ENCODE measurements around the gene FAM98B.
A peak's percentile ranks its signal among the peaks of the same experiment; 100 is the strongest.

Gene FAM98B

DNA sequence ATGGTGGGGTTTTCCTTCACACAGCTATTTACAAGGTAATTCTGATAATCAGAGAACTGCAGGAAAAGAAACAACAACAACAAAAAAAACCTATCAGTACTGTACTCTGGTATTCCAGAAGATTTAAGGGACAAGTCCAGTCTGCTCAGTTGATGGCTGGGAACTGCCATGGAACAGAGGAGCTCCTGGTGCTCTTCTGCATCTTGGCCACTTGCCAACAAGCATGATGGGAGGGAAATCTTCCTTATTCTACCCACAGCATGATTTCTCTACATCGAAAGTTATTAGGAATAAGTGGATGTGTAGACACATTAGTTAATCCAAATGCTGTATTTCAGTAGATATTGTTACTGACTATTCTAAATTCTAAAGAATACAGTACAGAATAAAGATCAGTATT lies 59.0 kb downstream of the FAM98B start:
- peak; percentile 19 for DNase-seq

DNA sequence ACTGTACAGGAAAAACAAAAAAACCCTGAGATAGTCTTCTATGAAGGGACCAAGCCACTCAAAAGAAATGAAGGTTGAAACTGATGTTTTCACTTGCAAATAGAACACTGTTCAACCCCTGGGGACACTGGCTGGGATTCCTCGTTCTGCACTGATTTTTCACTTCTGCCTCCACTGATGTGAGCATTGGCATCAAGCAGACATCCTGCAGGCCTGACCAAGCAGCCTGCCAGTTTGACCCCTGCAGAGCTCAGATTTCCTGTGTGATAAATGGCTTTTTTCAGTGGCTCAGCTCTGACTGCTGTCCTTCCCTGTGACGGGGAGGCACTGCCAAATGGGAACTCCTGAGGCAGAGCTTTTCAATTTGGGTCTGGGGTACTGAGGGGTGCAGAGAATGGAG lies 60.7 kb downstream of the FAM98B start:
- DNase-seq = no peak

DNA sequence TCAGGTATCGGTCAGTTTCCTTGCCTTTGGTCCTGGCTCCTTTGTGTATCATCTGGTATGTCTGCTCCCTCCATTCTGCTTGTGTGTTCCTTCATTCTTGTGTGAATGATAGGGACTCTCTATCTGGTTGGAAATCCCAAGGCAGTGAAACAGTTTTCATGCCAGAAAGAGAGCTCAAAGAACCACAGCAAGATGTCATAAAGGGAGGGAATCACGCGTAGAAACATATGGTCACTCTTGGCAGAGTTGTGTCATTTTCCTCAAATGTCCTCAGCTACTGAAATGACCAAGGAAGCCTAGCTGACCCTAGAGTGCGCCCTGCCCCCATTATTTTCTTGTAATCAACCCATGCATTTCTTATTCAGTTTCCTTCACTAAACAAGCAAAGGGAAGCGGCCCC lies 62.7 kb downstream of the FAM98B start:
- no peak for DNase-seq

GRCh38 chr15:38517312-38517975 lies 63.5 kb downstream of the FAM98B start:
- no peak for DNase-seq

DNA sequence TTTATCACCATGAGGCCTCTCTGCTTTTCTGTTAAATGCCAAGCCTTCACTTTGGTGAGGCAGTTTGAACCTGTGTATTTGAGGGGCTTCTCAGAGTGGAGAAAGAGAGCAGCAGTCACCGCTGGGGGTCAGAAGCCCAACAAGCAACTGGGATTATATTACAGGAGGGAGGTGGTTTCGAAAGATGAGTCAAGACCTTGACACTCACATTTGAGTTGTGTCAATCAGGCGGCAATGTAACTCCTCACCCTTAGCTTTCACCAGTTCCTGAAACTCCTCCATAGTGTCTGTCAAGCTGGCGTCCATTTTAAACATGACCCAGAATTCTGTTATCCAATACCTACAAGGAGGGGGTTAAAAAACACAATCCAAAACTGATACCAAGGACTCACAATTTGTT lies 64.2 kb downstream of the FAM98B start:
- DNase-seq = no peak

- DNase-seq = no peak
Measured at GRCh38 chr15:38520035-38520434, 66.1 kb downstream of the FAM98B start.

- no peak for DNase-seq
Measured at GRCh38 chr15:38521316-38521715, 67.4 kb downstream of the FAM98B start.

DNA sequence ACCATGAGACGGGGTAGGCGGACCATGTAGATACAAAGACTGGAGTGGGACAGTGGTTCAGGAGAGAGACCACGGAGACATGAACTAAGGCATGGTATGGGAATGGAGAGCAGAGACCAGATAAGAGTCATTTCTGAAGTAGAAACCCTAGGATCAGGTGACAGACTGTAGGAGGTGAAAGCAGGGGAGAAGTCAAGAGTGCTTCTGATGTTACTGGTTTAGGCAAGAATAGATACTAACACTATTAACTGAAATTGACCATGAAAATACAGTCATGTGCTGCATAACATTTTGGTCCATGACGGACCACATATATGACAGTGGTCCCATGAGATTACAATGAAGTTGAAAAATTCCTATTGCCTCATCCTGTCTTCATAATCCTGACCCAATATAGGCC lies 69.0 kb downstream of the FAM98B start:
- DNase-seq = no peak

DNA sequence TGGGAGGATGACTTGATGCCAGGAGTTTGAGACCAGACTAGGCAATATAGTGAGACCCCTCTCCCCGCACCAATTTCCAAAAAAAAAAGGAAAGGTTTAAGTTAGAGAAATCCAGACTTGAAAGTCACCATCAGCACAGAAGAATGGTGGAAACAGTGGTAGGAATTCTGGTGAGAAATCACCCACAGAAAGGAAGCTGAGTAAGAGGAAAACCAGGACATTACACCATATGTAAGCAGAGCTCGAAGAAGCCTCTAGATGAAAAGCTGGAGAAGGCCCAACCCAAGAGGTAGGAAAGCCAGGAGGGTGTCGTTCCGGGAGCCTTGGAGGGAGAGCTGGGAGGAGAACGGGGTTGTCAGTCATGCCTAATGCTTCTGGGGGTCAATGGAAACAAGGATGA lies 70.2 kb downstream of the FAM98B start:
- no peak for DNase-seq

DNA sequence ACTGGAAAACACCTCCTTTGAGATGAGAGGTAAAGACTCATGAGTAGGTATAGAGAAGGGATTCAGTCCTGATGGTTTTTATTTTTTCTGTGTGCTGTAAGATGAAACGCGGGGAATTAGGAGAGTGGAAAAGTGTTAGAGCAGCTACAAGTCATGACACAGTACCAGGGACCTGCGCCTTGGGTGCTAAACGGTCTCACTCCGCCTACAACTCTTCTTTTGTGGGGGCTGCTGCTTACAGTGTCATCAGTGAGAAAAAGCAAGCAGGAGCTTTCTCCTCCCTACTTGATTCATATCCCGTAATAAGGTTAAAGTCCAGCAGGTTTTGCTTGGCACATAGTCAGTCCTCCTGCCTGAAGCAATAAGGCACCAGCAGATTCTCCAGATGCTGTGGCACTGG lies 71.6 kb downstream of the FAM98B start:
- no peak for DNase-seq

- no peak for DNase-seq
Measured at GRCh38 chr15:38526158-38526557, 72.2 kb downstream of the FAM98B start.

DNA sequence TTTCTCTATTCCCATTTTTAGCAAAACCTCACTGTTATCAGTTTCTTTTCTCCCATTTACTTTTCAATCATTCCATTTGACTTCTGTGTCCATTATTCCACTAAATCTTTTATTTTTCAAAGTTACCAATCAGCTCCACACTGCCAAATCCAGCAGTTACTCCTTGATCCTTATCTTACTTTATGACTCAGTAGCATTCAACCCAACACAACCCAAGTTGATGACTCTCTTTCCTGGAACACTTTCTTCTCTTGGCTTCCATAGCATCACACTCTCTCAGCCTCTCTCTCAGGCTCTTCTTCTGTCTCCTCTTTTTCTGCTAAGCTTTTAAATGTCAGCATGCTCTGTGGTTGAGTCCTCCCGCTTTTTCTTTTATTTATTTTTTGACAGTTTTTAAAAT lies 74.4 kb downstream of the FAM98B start:
- no peak for DNase-seq

DNA sequence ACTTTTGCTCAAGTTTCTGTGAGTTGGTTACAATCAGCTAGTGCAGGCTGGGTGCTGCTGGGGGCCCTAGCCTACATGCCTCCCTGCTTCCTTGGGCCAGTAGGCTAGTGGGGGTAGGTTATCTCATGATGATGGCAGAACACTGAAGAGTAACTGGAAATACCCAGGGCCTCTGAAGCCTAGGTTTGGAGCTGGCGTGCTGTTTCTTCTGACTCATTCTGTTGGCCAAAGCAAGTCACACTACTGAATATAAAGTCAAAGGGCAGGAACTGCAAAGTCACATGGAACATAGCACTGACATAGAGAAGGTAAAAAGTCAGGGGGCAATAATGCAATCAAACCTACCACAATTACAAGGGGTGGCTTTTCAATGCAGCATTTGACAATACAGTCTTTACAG lies 76.2 kb downstream of the FAM98B start:
- no peak for DNase-seq

DNA sequence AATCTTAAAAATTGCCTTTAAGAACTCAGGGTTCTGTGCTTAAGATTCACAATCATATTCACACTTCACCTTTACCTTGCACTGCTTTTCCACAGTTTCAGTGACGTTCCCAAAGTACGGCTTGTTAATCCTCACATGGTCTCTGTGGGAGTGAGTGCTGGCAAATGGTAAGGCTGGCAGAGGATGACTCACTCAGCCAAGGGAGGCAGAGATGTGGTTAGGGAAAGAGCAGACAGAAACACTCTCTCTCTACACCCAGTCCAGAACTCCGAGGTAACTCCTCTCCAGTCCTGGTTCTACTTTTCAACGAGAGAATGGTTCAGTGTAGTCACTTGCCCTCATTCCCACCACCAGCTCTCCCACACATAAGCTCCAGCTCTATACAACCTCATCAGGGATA lies 77.6 kb downstream of the FAM98B start:
- DNase-seq = no peak

- no peak for DNase-seq
Measured at GRCh38 chr15:38532728-38533127, 78.8 kb downstream of the FAM98B start.

GRCh38 chr15:38533416-38533915 lies 79.5 kb downstream of the FAM98B start:
- DNase-seq = no peak

DNA sequence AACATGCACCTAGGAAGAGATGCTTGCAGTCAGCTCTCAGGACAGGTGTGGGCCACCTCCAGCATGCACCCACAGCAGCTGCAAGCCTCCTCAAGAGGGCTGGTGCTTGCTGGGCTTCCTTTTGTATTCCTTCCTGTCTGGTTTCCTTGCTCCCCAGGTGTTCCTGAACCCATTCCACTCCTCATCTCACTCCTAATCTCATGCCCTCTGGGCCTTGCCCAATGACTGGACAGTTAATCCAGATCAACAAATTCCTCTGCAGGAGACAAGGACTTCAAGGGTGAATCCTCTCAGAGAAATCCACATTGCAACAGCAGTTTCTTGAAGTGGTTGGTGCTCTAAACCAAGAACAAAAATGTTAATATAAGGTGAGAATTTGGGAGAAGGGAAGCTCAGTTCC lies 80.0 kb downstream of the FAM98B start:
- DNase-seq = no peak

GRCh38 chr15:38534691-38535090 lies 80.8 kb downstream of the FAM98B start:
- DNase-seq = no peak

GRCh38 chr15:38535491-38536200 lies 81.7 kb downstream of the FAM98B start:
- no peak for DNase-seq

DNA sequence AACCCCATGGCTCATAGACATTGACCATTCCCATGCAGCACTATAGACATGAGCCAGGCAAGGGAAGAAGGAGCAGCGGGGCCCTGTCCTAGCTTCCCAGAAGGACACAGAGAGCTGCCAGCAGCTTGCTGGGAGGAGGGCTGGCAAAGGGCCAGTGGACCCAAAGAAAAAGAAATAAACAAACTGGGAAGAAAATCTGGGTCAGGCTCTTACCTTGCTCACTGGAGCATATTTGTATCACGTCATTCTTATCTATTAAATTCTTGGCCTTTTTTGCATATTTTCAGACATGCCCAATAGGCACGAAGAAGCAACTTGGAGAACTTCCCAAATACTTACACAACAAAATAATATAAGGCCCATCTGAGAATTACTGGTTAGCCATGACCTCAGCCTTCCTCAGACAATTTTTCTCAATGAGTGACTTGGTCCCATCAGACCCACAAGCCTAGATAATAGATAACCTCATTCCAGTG lies 82.3 kb downstream of the FAM98B start:
- DNase-seq = no peak
